Activated CD8-positive, alpha-beta T cell treated with anti-CD3 and anti-CD28 coated beads, Interleukin-2, amount 10 ng/mL, durations not matched to agents 7 days and 5 days (primary cell): ENCODE measurements around the gene ACSL3. TPM values are rescaled to one million over a fixed set of nuclear protein-coding genes. Genes with fewer than 3 reads are reported as not detected.

Experiments
- ATAC-seq: fragments of 150-1000 bp; cut with Tn5 transposase; one replicate; pipeline ENCODE4 v1.10.0; 2021; ENCODE audit warnings: moderate library complexity
- CTCF ChIA-PET: fragments of 350-600 bp; sonication (Branson Sonifier 250); formaldehyde crosslinking; loops from one replicate; lab custom pipeline; 2021; ENCODE audit warnings: antibody characterized with exemption; lab: Charles Lee
- POLR2A ChIA-PET: fragments of 350-600 bp; sonication (Branson Sonifier 250); formaldehyde crosslinking; loops from one replicate; lab custom pipeline; 2021; ENCODE audit warnings: antibody characterized with exemption; lab: Charles Lee
- DNase-seq: peaks from one replicate; pipeline ENCODE4 v3.0.0-alpha.2; 2020
- H3K27ac Mint-ChIP-seq: one replicate; pipeline ENCODE4 v1.8.0; 2021; ENCODE audit warnings: mild to moderate bottlenecking, mixed read lengths
- H3K27me3 Mint-ChIP-seq: one replicate; pipeline ENCODE4 v1.8.0; 2021; ENCODE audit warnings: low read depth, mixed read lengths
- H3K36me3 Mint-ChIP-seq: one replicate; pipeline ENCODE4 v1.8.0; 2021; ENCODE audit warnings: low read depth, mixed read lengths
- H3K4me1 Mint-ChIP-seq: one replicate; pipeline ENCODE4 v1.8.0; 2021; ENCODE audit warnings: low read depth, mixed read lengths
- H3K4me3 Mint-ChIP-seq: one replicate; pipeline ENCODE4 v1.8.0; 2021; ENCODE audit warnings: mild to moderate bottlenecking, mixed read lengths
- H3K9me3 Mint-ChIP-seq: one replicate; pipeline ENCODE4 v1.8.0; 2022; ENCODE audit warnings: mixed read lengths; ENCODE audit not compliant: insufficient read depth
- total RNA-seq, 2 experiments: library from RNA; stranded (reverse); gene quantifications; one replicate each; pipeline ENCODE4 v1.2.3, GENCODE V29; 2021

The ACSL3 gene
- total RNA-seq, 2 experiments from 2014 or later: 46.5 to 54.6 TPM

DNA sequence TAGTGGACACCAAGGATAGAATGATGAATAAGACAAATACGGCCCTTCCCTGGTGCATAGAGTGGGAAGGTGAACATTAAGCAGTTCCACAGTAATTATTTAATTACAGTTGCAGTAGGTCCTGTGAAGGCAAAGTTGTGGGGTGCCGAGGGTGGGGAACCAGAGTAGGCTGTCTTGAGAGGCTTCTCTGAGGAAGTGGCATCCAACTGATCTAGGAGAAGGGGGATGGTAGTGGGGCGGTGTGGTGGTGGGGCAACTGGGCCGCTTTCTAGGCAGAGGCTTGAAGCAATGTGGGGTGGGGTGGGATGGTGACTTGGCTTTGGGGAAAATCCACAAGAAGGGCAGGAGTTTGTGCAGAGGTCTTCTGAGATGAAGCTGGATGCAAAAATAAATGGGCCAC is 11.7 kb downstream of the ACSL3 start:
- DNase-seq (no peak), ATAC-seq (no peak)
- Mint-ChIP-seq H3K27ac (no peak overlapping the region), H3K9me3 (no peaks in the 10 kb centered on the region), H3K4me3 (no peak overlapping the region), H3K27me3 (no peaks in the 10 kb centered on the region), H3K36me3 (no peaks in the 10 kb centered on the region), H3K4me1 (no peaks in the 10 kb centered on the region)
- CTCF ChIA-PET: no interaction called here
- POLR2A ChIA-PET: no interaction called here

- H3K27me3 Mint-ChIP-seq: no peaks in the 10 kb centered on the region
- ChIA-PET POLR2A (interaction anchor here (0.6 to 0.7 kb wide), 2 partner anchors 34 to 271 kb away, joined by 3 to 4 read pairs; no protein-coding TSS in a partner anchor), CTCF (interaction anchor here (0.9 to 1.8 kb wide), 2 partner anchors 12 to 28 kb away, joined by 3 to 8 read pairs; no protein-coding TSS in a partner anchor)
- no peak overlapping the region for H3K27ac Mint-ChIP-seq
- peaks cover 7% of the 10 kb centered on the region for H3K4me1 Mint-ChIP-seq
- ATAC-seq: no peak
- H3K9me3 Mint-ChIP-seq: no peaks in the 10 kb centered on the region
- H3K36me3 Mint-ChIP-seq: no peaks in the 10 kb centered on the region
- DNase-seq: no peak
- no peak overlapping the region for H3K4me3 Mint-ChIP-seq
Observed at GRCh38 chr2:222875482-222875881, 14.6 kb downstream of the ACSL3 start.

DNA sequence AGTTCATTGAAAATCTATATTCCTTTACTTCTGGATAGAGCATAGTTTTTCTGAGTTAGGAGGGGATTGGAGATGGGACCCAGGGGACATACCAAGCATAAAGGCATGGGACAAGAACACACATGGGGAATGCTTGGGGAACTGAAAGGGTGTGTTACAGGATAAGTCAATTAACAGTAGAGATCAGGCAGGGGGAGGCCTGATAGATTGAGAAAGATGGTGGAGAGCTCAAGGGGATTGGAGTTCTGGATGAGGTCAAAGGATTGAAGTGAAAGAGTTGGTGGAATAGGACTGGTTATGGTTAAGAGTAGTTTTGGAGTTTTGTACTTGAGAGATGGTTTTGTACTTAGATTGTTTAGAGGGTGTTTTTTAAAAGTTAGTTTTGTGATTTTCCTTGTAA is 16.1 kb downstream of the ACSL3 start:
- peaks cover 2% of the 10 kb centered on the region for H3K36me3 Mint-ChIP-seq
- DNase-seq (no peak), ATAC-seq (no peak)
- ChIA-PET POLR2A (no interaction called here), CTCF (interaction anchor here (1.7 kb wide), 1 partner anchor 62 kb away, joined by 4 read pairs; no protein-coding TSS in a partner anchor)
- H3K9me3 Mint-ChIP-seq: no peaks in the 10 kb centered on the region
- H3K27ac Mint-ChIP-seq: no peak overlapping the region
- H3K4me1 Mint-ChIP-seq: peaks cover 7% of the 10 kb centered on the region
- no peaks in the 10 kb centered on the region for H3K27me3 Mint-ChIP-seq
- H3K4me3 Mint-ChIP-seq: no peak overlapping the region

DNA sequence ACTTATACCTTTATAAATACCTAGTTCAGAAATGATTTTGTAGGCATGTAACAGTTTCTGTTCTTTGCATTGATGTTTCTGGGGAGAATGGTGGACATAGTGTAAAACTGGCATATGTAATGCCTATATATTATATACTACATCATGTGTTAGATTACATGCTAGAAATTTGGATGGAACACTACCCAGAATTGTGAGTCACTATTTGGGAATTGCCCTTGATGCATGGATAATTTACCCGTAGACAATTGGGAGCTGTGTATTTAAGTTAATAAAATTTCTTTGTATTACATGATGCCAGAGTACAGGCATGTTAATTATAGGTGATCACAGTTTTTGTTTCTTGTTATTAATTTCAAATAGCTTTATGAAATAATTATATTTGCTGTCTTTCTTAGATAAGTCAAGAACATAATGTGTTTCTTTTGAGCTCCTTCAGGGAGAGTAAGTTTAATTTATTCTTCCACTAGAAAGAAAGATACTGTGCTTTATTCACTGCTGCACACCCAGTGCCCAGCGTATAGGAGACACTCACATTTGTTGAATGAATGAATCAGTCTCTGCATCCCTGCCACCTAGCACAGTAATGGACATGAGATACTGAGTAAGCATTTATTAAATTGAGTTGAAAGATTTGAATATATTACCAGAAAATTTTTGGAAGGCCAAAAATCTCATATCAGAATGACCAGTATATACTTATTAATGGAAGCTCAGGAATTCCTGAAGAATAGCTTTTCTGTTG is 16.9 kb downstream of the ACSL3 start:
- Mint-ChIP-seq H3K4me3 (no peak overlapping the region), H3K4me1 (peaks cover 7% of the 10 kb centered on the region), H3K27me3 (no peaks in the 10 kb centered on the region), H3K9me3 (no peaks in the 10 kb centered on the region), H3K27ac (no peak overlapping the region), H3K36me3 (peaks cover 2% of the 10 kb centered on the region)
- CTCF ChIA-PET: interaction anchor here (1.7 kb wide), 1 partner anchor 61 kb away, joined by 4 read pairs; no protein-coding TSS in a partner anchor
- POLR2A ChIA-PET: no interaction called here
- ATAC-seq (no peak), DNase-seq (no peak)

- Mint-ChIP-seq H3K27me3 (no peaks in the 10 kb centered on the region), H3K9me3 (no peaks in the 10 kb centered on the region), H3K4me3 (no peak overlapping the region), H3K27ac (no peak overlapping the region), H3K36me3 (peaks cover 2% of the 10 kb centered on the region), H3K4me1 (peaks cover 7% of the 10 kb centered on the region)
- ChIA-PET POLR2A (no interaction called here), CTCF (interaction anchor here (1.7 kb wide), 1 partner anchor 61 kb away, joined by 4 read pairs; no protein-coding TSS in a partner anchor)
- DNase-seq (no peak), ATAC-seq (no peak)
Observed at GRCh38 chr2:222878301-222878876, 17.6 kb downstream of the ACSL3 start.

- ChIA-PET POLR2A (no interaction called here), CTCF (interaction anchor here (0.6 kb wide), 1 partner anchor 173 kb away, joined by 3 read pairs; no protein-coding TSS in a partner anchor)
- DNase-seq (no peak), ATAC-seq (no peak)
- Mint-ChIP-seq H3K4me3 (no peak overlapping the region), H3K36me3 (peaks cover 2% of the 10 kb centered on the region), H3K9me3 (no peaks in the 10 kb centered on the region), H3K4me1 (peaks cover 7% of the 10 kb centered on the region), H3K27me3 (no peaks in the 10 kb centered on the region), H3K27ac (no peak overlapping the region)
Observed at GRCh38 chr2:222878877-222879603, 18.2 kb downstream of the ACSL3 start.

GRCh38 chr2:222879604-222879933 is 18.7 kb downstream of the ACSL3 start:
- H3K4me3 Mint-ChIP-seq: no peak overlapping the region
- DNase-seq (no peak), ATAC-seq (no peak)
- H3K9me3 Mint-ChIP-seq: no peaks in the 10 kb centered on the region
- ChIA-PET POLR2A (no interaction called here), CTCF (interaction anchor here (0.6 kb wide), 1 partner anchor 174 kb away, joined by 3 read pairs; no protein-coding TSS in a partner anchor)
- peaks cover 7% of the 10 kb centered on the region for H3K4me1 Mint-ChIP-seq
- peaks cover 2% of the 10 kb centered on the region for H3K36me3 Mint-ChIP-seq
- no peaks in the 10 kb centered on the region for H3K27me3 Mint-ChIP-seq
- H3K27ac Mint-ChIP-seq: no peak overlapping the region

DNA sequence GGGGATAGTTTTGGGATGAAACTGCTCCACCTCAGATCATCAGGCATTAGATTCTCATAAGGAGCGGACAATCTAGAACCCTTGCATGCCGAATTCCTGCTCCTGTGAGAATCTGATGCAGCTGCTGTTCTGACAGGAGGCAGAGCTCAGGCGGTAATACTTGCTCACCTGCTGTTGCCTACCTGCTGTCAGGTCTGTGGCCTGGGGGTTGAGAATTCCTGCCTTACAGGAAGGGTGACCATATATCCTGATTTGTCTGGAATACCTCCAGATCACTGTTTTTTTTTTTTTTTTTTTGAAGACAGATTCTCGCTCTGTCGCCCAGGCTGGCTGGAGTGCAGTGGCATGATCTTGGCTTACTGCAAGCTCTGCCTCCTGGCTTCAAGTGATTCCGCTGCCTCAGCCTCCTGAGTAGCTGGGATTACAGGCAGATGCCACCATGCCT is 21.7 kb downstream of the ACSL3 start:
- no peak overlapping the region for H3K4me3 Mint-ChIP-seq
- peaks cover 2% of the 10 kb centered on the region for H3K36me3 Mint-ChIP-seq
- no peak overlapping the region for H3K27ac Mint-ChIP-seq
- no peaks in the 10 kb centered on the region for H3K27me3 Mint-ChIP-seq
- CTCF ChIA-PET: no interaction called here
- POLR2A ChIA-PET: no interaction called here
- H3K4me1 Mint-ChIP-seq: peaks cover 7% of the 10 kb centered on the region
- DNase-seq (no peak), ATAC-seq (no peak)
- no peaks in the 10 kb centered on the region for H3K9me3 Mint-ChIP-seq

- ChIA-PET POLR2A (no interaction called here), CTCF (no interaction called here)
- Mint-ChIP-seq H3K36me3 (peaks cover 4% of the 10 kb centered on the region), H3K4me1 (peaks cover 5% of the 10 kb centered on the region), H3K27ac (no peak overlapping the region), H3K9me3 (no peaks in the 10 kb centered on the region), H3K27me3 (no peaks in the 10 kb centered on the region), H3K4me3 (no peak overlapping the region)
- DNase-seq (no peak), ATAC-seq (no peak)
Observed at GRCh38 chr2:222883420-222883819, 22.6 kb downstream of the ACSL3 start.

- no peak for DNase-seq
- ChIA-PET CTCF (no interaction called here), POLR2A (no interaction called here)
- H3K27ac Mint-ChIP-seq: no peak overlapping the region
- H3K4me3 Mint-ChIP-seq: no peak overlapping the region
- ATAC-seq: no peak
- no peaks in the 10 kb centered on the region for H3K4me1 Mint-ChIP-seq
- no peaks in the 10 kb centered on the region for H3K27me3 Mint-ChIP-seq
- no peaks in the 10 kb centered on the region for H3K9me3 Mint-ChIP-seq
- H3K36me3 Mint-ChIP-seq: peaks cover 4% of the 10 kb centered on the region
Observed at GRCh38 chr2:222884114-222884771, 23.4 kb downstream of the ACSL3 start.

DNA sequence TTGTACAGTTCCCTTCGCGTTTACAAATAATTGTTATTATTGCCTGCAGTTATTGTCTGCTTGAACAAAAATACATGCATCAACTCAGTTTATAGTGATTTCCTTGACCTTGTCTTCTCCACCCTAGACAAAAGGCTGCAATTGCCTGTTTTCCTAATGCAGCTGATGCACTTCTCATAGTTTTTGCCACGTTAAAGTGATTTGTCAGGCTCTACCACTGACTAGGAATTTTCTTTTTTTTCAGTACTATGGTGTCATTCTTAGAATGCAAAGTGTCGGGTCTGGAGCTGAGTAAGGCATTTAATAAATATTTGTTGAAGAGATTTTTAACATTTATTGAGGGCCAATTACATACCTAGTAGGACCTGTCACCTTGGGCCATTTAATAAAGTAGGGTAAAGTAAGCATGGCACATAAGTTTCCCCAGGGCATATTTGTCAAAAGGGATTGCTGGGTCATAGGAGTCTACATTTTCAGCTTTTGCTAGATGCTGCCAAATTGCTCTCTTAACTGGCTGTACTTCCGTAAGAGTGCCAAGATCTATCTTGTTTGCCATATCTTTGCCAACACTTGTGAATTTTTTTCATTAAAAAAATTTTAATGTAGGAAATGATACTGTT is 24.1 kb downstream of the ACSL3 start:
- Mint-ChIP-seq H3K27me3 (no peaks in the 10 kb centered on the region), H3K9me3 (no peaks in the 10 kb centered on the region), H3K36me3 (peaks cover 4% of the 10 kb centered on the region), H3K4me1 (no peaks in the 10 kb centered on the region), H3K4me3 (no peak overlapping the region), H3K27ac (no peak overlapping the region)
- ChIA-PET POLR2A (no interaction called here), CTCF (no interaction called here)
- ATAC-seq (no peak), DNase-seq (no peak)
